K562 (cell line): ENCODE data around the gene SHISAL2B. TPM values are rescaled to one million over a fixed set of nuclear protein-coding genes. Genes with fewer than 3 reads are reported as not detected.

Experiments used
- ATAC-seq: fragments of 200-7000 bp; cut with Tn5 transposase; 3 replicates; pipeline ENCODE4 v1.9.1; 2020; ENCODE audit warnings: moderate library complexity
- BruUV-seq: library from RNA; stranded (reverse); fragments of 400-500 nt; replicated peaks from 2 replicates; lab custom pipeline; 2021; lab: Mats Ljungman, UMichigan
- CTCF ChIA-PET: fragments of 300-600 bp; formaldehyde crosslinking; extraction: SDS; loops from one replicate; lab custom pipeline; 2021; ENCODE audit warnings: low intra/inter-chr PET ratio; lab: Yijun Ruan, JAX
- POLR2A ChIA-PET: fragments of 300-600, 350-650 bp; sonication (Branson Sonifier 250); formaldehyde crosslinking; extraction: SDS; loops from one replicate; lab custom pipeline; 2021; ENCODE audit warnings: antibody characterized with exemption, inconsistent platforms; lab: Yijun Ruan, JAX
- DNase-seq, 4 experiments: peaks; one replicate each; pipeline versions ENCODE4 v3.0.0 to v3.0.0-alpha.2; 2011 to 2018; ENCODE audit warnings: low spot score in 3 of 4, mixed read lengths in 3 of 4; ENCODE audit errors: extremely low read depth in 1 of 4
- FAIRE-seq: peaks from 2 replicates; lab custom pipeline; 2011; peaks lifted over from hg19 to GRCh38; lab: Jason Lieb, UNC
- H2AFZ ChIP-seq: 2 replicates; pipeline ENCODE4 v1.6.0; 2011; ENCODE audit warnings: low read depth, low read length, control low read depth, inconsistent platforms
- H3K27ac ChIP-seq: fragments of 200-600 bp; 3 replicates; pipeline ENCODE4 v1.8.0; 2011; ENCODE audit warnings: low read depth, mild to moderate bottlenecking, control low read depth, inconsistent platforms, low read length, moderate library complexity, mixed read lengths; ENCODE audit errors: extremely low read depth
- H3K27me3 ChIP-seq, 2 experiments: fragments of 300-600 bp in 1 of 2; 2 replicates in 1 of 2; 3 replicates in 1 of 2; pipeline versions ENCODE4 v1.6.0 to v1.8.0; 2011; ENCODE audit warnings: inconsistent platforms in 2 of 2, low read length in 2 of 2, mild to moderate bottlenecking in 1 of 2, mixed read lengths in 1 of 2, moderate library complexity in 1 of 2; ENCODE audit not compliant: control insufficient read depth in 2 of 2, insufficient read depth in 2 of 2
- H3K36me3 ChIP-seq: fragments of 300-600 bp; 3 replicates; pipeline ENCODE4 v1.8.0; 2011; ENCODE audit warnings: mild to moderate bottlenecking, low read length, inconsistent platforms; ENCODE audit not compliant: control insufficient read depth, insufficient read depth
- H3K4me1 ChIP-seq, 2 experiments: fragments of 200-600 bp in 1 of 2; replicated peaks in 1 of 2; 2 replicates in 1 of 2; 3 replicates in 1 of 2; pipeline versions ENCODE4 v1.5.1 to v1.8.0; 2011; ENCODE audit warnings: inconsistent platforms in 2 of 2, low read length in 2 of 2, mild to moderate bottlenecking in 1 of 2, mixed read lengths in 1 of 2, moderate library complexity in 1 of 2; ENCODE audit not compliant: control insufficient read depth in 2 of 2, insufficient read depth in 2 of 2
- H3K4me2 ChIP-seq: 2 replicates; pipeline ENCODE4 v1.6.1; 2011; ENCODE audit warnings: low read length, control low read depth, inconsistent platforms, mixed read lengths; ENCODE audit not compliant: insufficient read depth
- H3K4me3 ChIP-seq: fragments of 200-600 bp; sonication (generic), shearing (Covaris generic); 2 replicates; pipeline ENCODE4 v1.5.1; 2016; ENCODE audit warnings: control low read depth, inconsistent platforms
- H3K79me2 ChIP-seq: fragments of 200-600 bp; 3 replicates; pipeline ENCODE4 v1.8.0; 2011; ENCODE audit warnings: low read length, inconsistent platforms; ENCODE audit not compliant: control insufficient read depth, insufficient read depth
- H3K9ac ChIP-seq, 2 experiments: 2 replicates each; pipeline versions ENCODE4 v1.6.0 to v1.6.1; 2011; ENCODE audit warnings: low read depth in 2 of 2, low read length in 2 of 2, control low read depth in 1 of 2, inconsistent platforms in 1 of 2, mild to moderate bottlenecking in 1 of 2, mixed read lengths in 1 of 2; ENCODE audit not compliant: insufficient read depth in 1 of 2
- H3K9me1 ChIP-seq: one replicate; pipeline ENCODE4 v1.6.0; 2011; ENCODE audit warnings: inconsistent platforms, mild to moderate bottlenecking, low read length, moderate library complexity; ENCODE audit not compliant: control insufficient read depth, insufficient read depth
- H3K9me3 ChIP-seq: replicated peaks from 2 replicates; pipeline ENCODE4 v1.5.1; 2011; ENCODE audit warnings: low read depth, low read length, inconsistent platforms; ENCODE audit not compliant: control insufficient read depth, insufficient read depth
- H4K20me1 ChIP-seq: replicated peaks from 2 replicates; pipeline ENCODE4 v1.6.1; 2011; ENCODE audit warnings: low read length, inconsistent platforms, mixed read lengths; ENCODE audit not compliant: control insufficient read depth, insufficient read depth
- ATF3 ChIP-seq, 2 experiments: fragments of 450-650 bp in 1 of 2; sonication (generic) in 1 of 2; formaldehyde crosslinking in 1 of 2; IDR thresholded peaks in 1 of 2; conservative IDR thresholded peaks in 1 of 2; 2 replicates each; pipeline versions ENCODE4 v1.6.1 to v1.8.1; 2016 to 2023; ENCODE audit warnings: mild to moderate bottlenecking in 2 of 2, moderate library complexity in 2 of 2, inconsistent platforms in 1 of 2, missing genetic modification reagents in 1 of 2
- CREM ChIP-seq: IDR thresholded peaks from 2 replicates; pipeline ENCODE4 v1.6.1; 2014; ENCODE audit warnings: antibody characterized with exemption, low read depth
- FOXM1 ChIP-seq, 2 experiments: fragments of 450-650 bp in 1 of 2; sonication (generic) in 1 of 2; formaldehyde crosslinking in 1 of 2; IDR thresholded peaks; 2 replicates each; pipeline versions ENCODE4 v1.6.1 to v1.9.0; 2017 to 2022; ENCODE audit warnings: low read depth in 2 of 2, mild to moderate bottlenecking in 2 of 2, missing genetic modification reagents in 1 of 2, moderate library complexity in 1 of 2
- PREB ChIP-seq: sonication (generic); formaldehyde crosslinking; IDR thresholded peaks from 2 replicates; pipeline ENCODE4 v1.8.1; 2023; ENCODE audit warnings: mild to moderate bottlenecking, missing genetic modification reagents
- WGBS: fragments of 100-300 bp; shearing (Covaris generic); methylation state at CpG from one replicate; pipeline ENCODE4 v1.1.6; 2016; ENCODE audit warnings: low coverage, mixed read lengths; ENCODE audit not compliant: insufficient coverage; ENCODE audit errors: missing lambda C conversion rate; 5-methylcytosine and 5-hydroxymethylcytosine counted together
- in situ Hi-C: fragments of 300-500 bp; cut with MboI; formaldehyde crosslinking; loops from 4 replicates; pipeline ENCODE4 v1.15.0; 2018; ENCODE audit warnings: inconsistent platforms, mixed read lengths
- intact Hi-C: fragments of 100-400 bp; cut with micrococcal nuclease; formaldehyde crosslinking; loops from 2 replicates; pipeline ENCODE4 v1.14.2; 2022
- polyA plus RNA-seq, 8 experiments: library from polyadenylated mRNA; depleted of rRNA in 4 of 8; stranded (reverse) in 5 of 8; unstranded in 3 of 8; fragments of >200 nt; fragmentation: Nextera tagmentation in 2 of 8; fragmentation: Illumina TruSeq in 1 of 8; extraction: Ambion mirVana in 2 of 8; extraction: Trizol in 1 of 8; gene quantifications; 2 replicates each; pipeline versions ENCODE4 v1.2.1 to v1.2.3, GENCODE V29; 2011 to 2014; ENCODE audit warnings: inconsistent platforms in 1 of 8, missing spikeins in 1 of 8
- total RNA-seq, 7 experiments: library from RNA; depleted of rRNA in 6 of 7; stranded (reverse); fragments of >200 nt in 6 of 7; fragmentation: Illumina TruSeq in 2 of 7; extraction: Trizol in 2 of 7; gene quantifications; 2 replicates each; pipeline versions ENCODE4 v1.2.1 to v1.2.3, GENCODE V29; 2011 to 2021; ENCODE audit warnings: low replicate concordance in 1 of 7

Gene SHISAL2B
- total and polyA plus RNA-seq, 9 of the 15 experiments (the other 6 are each of a cell fraction or from before 2014, with no cell fraction given): not detected

DNA sequence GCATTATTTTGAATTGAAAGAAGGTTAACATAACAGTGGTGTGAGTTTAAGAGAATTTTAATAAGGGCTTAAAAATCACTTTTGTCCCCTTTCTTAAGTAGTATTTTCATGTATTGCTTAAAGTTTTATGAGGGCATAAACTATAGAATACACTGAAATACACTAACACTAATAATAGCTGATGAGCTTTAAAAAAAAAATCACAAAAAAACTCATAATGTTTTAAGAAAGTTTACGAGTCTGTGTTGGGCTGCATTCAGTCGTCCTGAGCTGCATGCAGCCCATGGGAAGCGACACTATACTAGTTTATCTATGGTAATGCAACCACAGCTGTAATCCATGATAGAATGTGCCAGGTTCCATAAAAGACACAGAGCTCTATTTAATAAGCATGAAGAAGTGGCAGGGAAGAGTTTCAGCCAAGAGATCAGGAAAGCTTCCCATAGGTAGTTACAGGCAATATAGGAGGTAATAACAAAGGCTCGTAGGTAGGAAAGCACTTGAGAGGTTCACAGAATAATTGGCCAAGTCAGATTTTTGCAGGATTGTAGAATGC lies 73.7 kb downstream of the SHISAL2B start (continued):
- TF ChIP-seq PREB (CRISPR knock-in tag): no peak

GRCh38 chr5:64765804-64766504 lies 75.7 kb downstream of the SHISAL2B start:
- Histone ChIP-seq H3K9ac (no peak overlapping the region), H4K20me1 (no peaks in the 10 kb centered on the region), H3K9me1 (no peaks in the 10 kb centered on the region), H3K79me2 (peaks cover 82% of the 10 kb centered on the region), H3K4me1 (peaks cover 0 to 16% of the 10 kb centered on the region in 2 experiments; a peak in 3 of 5 replicates), H3K27ac (no peak overlapping the region), H3K9me3 (no peaks in the 10 kb centered on the region), H3K27me3 (no peaks in the 10 kb centered on the region), H2AFZ (no peak overlapping the region), H3K4me2 (peak overlapping the region; percentile 12; the same call in 1 of the 2 replicates), H3K36me3 (peaks cover 38% of the 10 kb centered on the region), H3K4me3 (no peak overlapping the region)
- ATAC-seq (no peak), DNase-seq (peak in 2 of 4 experiments; percentile 11 to 12), FAIRE-seq (no peak)
- intact Hi-C loops: loop anchor here (5.0 kb wide), 1 partner anchor 84 kb away; no protein-coding TSS in a partner anchor
- WGBS: 75% methylated on average over 2 of the region's 2 CpGs
- no TSS peak for BruUV-seq
- CTCF ChIA-PET: no interaction called here
- POLR2A ChIA-PET: interaction anchor here (0.6 to 2.6 kb wide), 4 partner anchors 12 to 1686 kb away, joined by 3 to 11 read pairs (median 3); no protein-coding TSS in a partner anchor
- no peak for TF ChIP-seq CREM
- TF ChIP-seq FOXM1 (IDR thresholded peaks at IDR 0.05; ENCODE audit: low read depth): no peak
- no peak for TF ChIP-seq FOXM1 (CRISPR knock-in tag; IDR thresholded peaks at IDR 0.05; ENCODE audit: low read depth)
- TF ChIP-seq ATF3 (IDR thresholded peaks at IDR 0.05): peak; percentile 46
- TF ChIP-seq ATF3 (CRISPR knock-in tag; conservative IDR thresholded peaks at IDR 0.05): no peak
- in situ Hi-C loops: no loop called here
